Measurements from ENCODE around the gene KDM6A.
A peak's percentile ranks its signal among the peaks of the same experiment; 100 is the strongest.

KDM6A gene

GRCh38 chrX:45077748-45078424 lies 204.9 kb downstream of the KDM6A start:
- H3K4me3 ChIP-seq (ENCODE audit: low read depth, low read length) = no peak overlapping the region
- peak; percentile 13 for DNase-seq (ENCODE audit: low read depth)
- TF ChIP-seq CTCF (IDR thresholded peaks at IDR 0.05; ENCODE audit: low read depth, low read length, missing control alignments) = no peak

GRCh38 chrX:45083314-45083713 lies 210.3 kb downstream of the KDM6A start:
- no peak for TF ChIP-seq CTCF (IDR thresholded peaks at IDR 0.05; ENCODE audit: low read depth, low read length, missing control alignments)
- no peak for DNase-seq (ENCODE audit: low read depth)
- no peak overlapping the region for H3K4me3 ChIP-seq (ENCODE audit: low read depth, low read length)

- no peak for DNase-seq (ENCODE audit: low read depth)
- H3K4me3 ChIP-seq (ENCODE audit: low read depth, low read length) = no peak overlapping the region
- TF ChIP-seq CTCF (IDR thresholded peaks at IDR 0.05; ENCODE audit: low read depth, low read length, missing control alignments) = no peak
Observed at GRCh38 chrX:45110494-45110893, 237.5 kb downstream of the KDM6A start.

GRCh38 chrX:45126158-45126557 lies 253.2 kb downstream of the KDM6A start:
- TF ChIP-seq CTCF (IDR thresholded peaks at IDR 0.05; ENCODE audit: low read depth, low read length, missing control alignments) = no peak
- no peak for DNase-seq (ENCODE audit: low read depth)
- H3K4me3 ChIP-seq (ENCODE audit: low read depth, low read length) = no peak overlapping the region

GRCh38 chrX:45128896-45129454 lies 256.0 kb downstream of the KDM6A start:
- TF ChIP-seq CTCF (IDR thresholded peaks at IDR 0.05; ENCODE audit: low read depth, low read length, missing control alignments) = no peak
- no peak for DNase-seq (ENCODE audit: low read depth)
- no peak overlapping the region for H3K4me3 ChIP-seq (ENCODE audit: low read depth, low read length)

GRCh38 chrX:45133465-45133864 lies 260.5 kb downstream of the KDM6A start:
- no peak overlapping the region for H3K4me3 ChIP-seq (ENCODE audit: low read depth, low read length)
- TF ChIP-seq CTCF (IDR thresholded peaks at IDR 0.05; ENCODE audit: low read depth, low read length, missing control alignments) = no peak
- DNase-seq (ENCODE audit: low read depth) = no peak

GRCh38 chrX:45134315-45134731 lies 261.3 kb downstream of the KDM6A start:
- no peak for TF ChIP-seq CTCF (IDR thresholded peaks at IDR 0.05; ENCODE audit: low read depth, low read length, missing control alignments)
- no peak for DNase-seq (ENCODE audit: low read depth)
- H3K4me3 ChIP-seq (ENCODE audit: low read depth, low read length) = no peak overlapping the region

Data from GM12864 (cell line).